H1 (cell line): ENCODE measurements around the gene SRSF6. TPM values are rescaled to one million over a fixed set of nuclear protein-coding genes. Genes with fewer than 3 reads are reported as not detected.

ENCODE experiments used
- CTCF ChIA-PET: fragments of 300-600 bp; sonication (Branson Sonifier 250); formaldehyde crosslinking; loops from one replicate; lab custom pipeline; 2021; ENCODE audit not compliant: partially characterized antibody; lab: Charles Lee
- POLR2A ChIA-PET: fragments of 300-600 bp; sonication (Branson Sonifier 250); formaldehyde crosslinking; loops from one replicate; lab custom pipeline; 2021; ENCODE audit warnings: inconsistent platforms; ENCODE audit not compliant: partially characterized antibody; lab: Charles Lee
- DNase-seq, 2 experiments: peaks; one replicate each; pipeline versions ENCODE4 v3.0.0 to v3.0.0-alpha.2; 2010 to 2022; ENCODE audit warnings: low spot score in 2 of 2, low read depth in 1 of 2, mixed read lengths in 1 of 2
- FAIRE-seq: peaks from 2 replicates; lab custom pipeline; 2011; peaks lifted over from hg19 to GRCh38; lab: Jason Lieb, UNC
- H2AFZ ChIP-seq: 2 replicates; pipeline ENCODE4 v1.8.1; 2012; ENCODE audit warnings: low read length, inconsistent platforms
- H2AK5ac ChIP-seq: 2 replicates; pipeline ENCODE4 v1.6.1; 2013; ENCODE audit warnings: low read depth, low read length
- H2BK120ac ChIP-seq: replicated peaks from 2 replicates; pipeline ENCODE3; 2013; ENCODE audit warnings: low read depth, low read length, inconsistent platforms
- H2BK12ac ChIP-seq: 2 replicates; pipeline ENCODE4 v1.6.1; 2013; ENCODE audit warnings: low read depth, low read length
- H2BK15ac ChIP-seq: 2 replicates; pipeline ENCODE4 v1.6.1; 2013; ENCODE audit warnings: low read length
- H2BK20ac ChIP-seq: 2 replicates; pipeline ENCODE4 v1.6.1; 2013; ENCODE audit warnings: low read length
- H2BK5ac ChIP-seq: 2 replicates; pipeline ENCODE4 v1.6.1; 2013; ENCODE audit warnings: low read depth, low read length
- H3K14ac ChIP-seq: 2 replicates; pipeline ENCODE4 v1.6.1; 2013; ENCODE audit warnings: inconsistent platforms; ENCODE audit not compliant: insufficient read length
- H3K18ac ChIP-seq: 2 replicates; pipeline ENCODE4 v1.6.1; 2013; ENCODE audit warnings: low read length; ENCODE audit errors: extremely low read depth
- H3K23ac ChIP-seq: 2 replicates; pipeline ENCODE4 v1.6.1; 2013; ENCODE audit warnings: inconsistent platforms; ENCODE audit not compliant: insufficient read length
- H3K23me2 ChIP-seq: 2 replicates; pipeline ENCODE4 v1.6.1; 2013; ENCODE audit warnings: low read depth, low read length
- H3K27ac ChIP-seq: 2 replicates; pipeline ENCODE4 v1.6.1; 2011; ENCODE audit warnings: low read depth, low read length, inconsistent platforms
- H3K27me3 ChIP-seq, 4 experiments: replicated peaks in 1 of 4; 1 replicate in 1 of 4; 2 replicates in 3 of 4; pipeline versions ENCODE4 v1.6.1 to v1.8.1; 2011 to 2013; ENCODE audit warnings: low read length in 3 of 4, mild to moderate bottlenecking in 3 of 4, inconsistent platforms in 2 of 4, mixed read lengths in 2 of 4, moderate library complexity in 1 of 4; ENCODE audit not compliant: control insufficient read depth in 3 of 4, insufficient read depth in 3 of 4; ENCODE audit errors: extremely low read depth in 1 of 4
- H3K36me3 ChIP-seq, 4 experiments: 2 replicates each; pipeline versions ENCODE4 v1.6.1 to v1.8.1; 2011 to 2013; ENCODE audit warnings: mild to moderate bottlenecking in 4 of 4, low read length in 3 of 4, moderate library complexity in 2 of 4, control low read depth in 1 of 4, inconsistent platforms in 1 of 4; ENCODE audit not compliant: insufficient read depth in 4 of 4, control insufficient read depth in 2 of 4
- H3K4ac ChIP-seq: replicated peaks from 2 replicates; pipeline ENCODE3; 2013; ENCODE audit warnings: low read length, low read depth, mixed read lengths, inconsistent platforms; ENCODE audit not compliant: insufficient read length
- H3K4me1 ChIP-seq, 4 experiments: replicated peaks in 1 of 4; 1 replicate in 1 of 4; 2 replicates in 3 of 4; pipeline versions ENCODE4 v1.6.1 to v1.8.1; 2011 to 2013; ENCODE audit warnings: low read length in 3 of 4, inconsistent platforms in 2 of 4, mixed read lengths in 1 of 4; ENCODE audit not compliant: insufficient read depth in 4 of 4, control insufficient read depth in 3 of 4
- H3K4me2 ChIP-seq, 2 experiments: 2 replicates each; pipeline versions ENCODE4 v1.6.1 to v1.8.1; 2011 to 2013; ENCODE audit warnings: low read depth in 2 of 2, low read length in 2 of 2, control low read depth in 1 of 2, inconsistent platforms in 1 of 2, mild to moderate bottlenecking in 1 of 2; ENCODE audit not compliant: insufficient read depth in 1 of 2
- H3K4me3 ChIP-seq, 4 experiments: fragments of 200-600, 300-600 bp in 1 of 4; sonication (generic), shearing (Covaris generic), sonication (Bioruptor Twin) in 1 of 4; 2 replicates each; pipeline versions ENCODE4 v1.5.1 to v1.8.1; 2011 to 2016; ENCODE audit warnings: low read length in 4 of 4, low read depth in 3 of 4, control low read depth in 2 of 4, inconsistent platforms in 2 of 4, mild to moderate bottlenecking in 2 of 4, mixed read lengths in 1 of 4, moderate library complexity in 1 of 4; ENCODE audit not compliant: insufficient read depth in 2 of 4; ENCODE audit errors: extremely low read depth in 1 of 4
- H3K56ac ChIP-seq: replicated peaks from 2 replicates; pipeline ENCODE3; 2013; ENCODE audit warnings: low read depth, mild to moderate bottlenecking, mixed read lengths, low read length, inconsistent platforms; ENCODE audit not compliant: insufficient read length
- H3K79me1 ChIP-seq: 2 replicates; pipeline ENCODE4 v1.6.1; 2013; ENCODE audit warnings: low read depth, low read length, control low read depth
- H3K79me2 ChIP-seq, 2 experiments: 2 replicates each; pipeline versions ENCODE4 v1.6.1 to v1.8.1; 2012 to 2013; ENCODE audit warnings: low read length in 2 of 2, mild to moderate bottlenecking in 2 of 2, inconsistent platforms in 1 of 2; ENCODE audit not compliant: insufficient read depth in 2 of 2, control insufficient read depth in 1 of 2
- H3K9ac ChIP-seq, 4 experiments: replicated peaks in 1 of 4; 1 replicate in 1 of 4; 2 replicates in 3 of 4; pipeline versions ENCODE4 v1.6.1 to v1.8.1; 2011 to 2013; ENCODE audit warnings: low read depth in 3 of 4, low read length in 3 of 4, control low read depth in 2 of 4, mild to moderate bottlenecking in 2 of 4, moderate library complexity in 2 of 4, inconsistent platforms in 1 of 4; ENCODE audit errors: extremely low read depth in 1 of 4
- H3K9me3 ChIP-seq, 2 experiments: 2 replicates each; pipeline versions ENCODE4 v1.6.1 to v1.8.1; 2012 to 2013; ENCODE audit warnings: mild to moderate bottlenecking in 2 of 2, moderate library complexity in 2 of 2, control low read depth in 1 of 2, inconsistent platforms in 1 of 2, low read depth in 1 of 2, low read length in 1 of 2, mixed read lengths in 1 of 2; ENCODE audit not compliant: insufficient read depth in 2 of 2
- H4K20me1 ChIP-seq, 2 experiments: replicated peaks in 1 of 2; 2 replicates each; pipeline versions ENCODE3 to v1.8.1; 2011 to 2013; ENCODE audit warnings: inconsistent platforms in 2 of 2, low read length in 2 of 2, mild to moderate bottlenecking in 1 of 2; ENCODE audit not compliant: insufficient read depth in 2 of 2, control insufficient read depth in 1 of 2
- H4K5ac ChIP-seq: 2 replicates; pipeline ENCODE4 v1.6.1; 2013; ENCODE audit warnings: low read length, low read depth, mixed read lengths, inconsistent platforms; ENCODE audit not compliant: insufficient read length
- H4K8ac ChIP-seq: 2 replicates; pipeline ENCODE4 v1.8.0; 2013; ENCODE audit warnings: mild to moderate bottlenecking, moderate library complexity, low read length, inconsistent platforms; ENCODE audit not compliant: insufficient read depth; ENCODE audit errors: extremely low read depth
- H4K91ac ChIP-seq: replicated peaks from 2 replicates; pipeline ENCODE3; 2013; ENCODE audit warnings: low read length, mixed read lengths, inconsistent platforms; ENCODE audit not compliant: insufficient read length
- CBX8 ChIP-seq: fragments of 300-800, 300-1000 bp; sonication (generic); IDR thresholded peaks from 2 replicates; pipeline ENCODE4 v1.7.1; 2016; ENCODE audit warnings: low read depth, low read length, borderline replicate concordance
- EGR1 ChIP-seq: IDR thresholded peaks from 2 replicates; pipeline ENCODE4 v1.6.1; 2011; ENCODE audit warnings: low read depth, low read length, borderline replicate concordance
- FOSL1 ChIP-seq: IDR thresholded peaks from 2 replicates; pipeline ENCODE4 v1.6.1; 2011; ENCODE audit warnings: mild to moderate bottlenecking, low read depth, low read length, moderate library complexity; ENCODE audit not compliant: insufficient read depth
- GTF2F1 ChIP-seq: IDR thresholded peaks from 2 replicates; pipeline ENCODE4 v1.6.1; 2012; ENCODE audit warnings: low read depth, low read length, improper control_type of control experiment, borderline replicate concordance
- HDAC6 ChIP-seq: IDR thresholded peaks from one replicate; pipeline ENCODE4 v1.7.1; 2012; ENCODE audit warnings: low read depth, mild to moderate bottlenecking, inconsistent platforms, low read length, moderate library complexity
- JUND ChIP-seq: IDR thresholded peaks from 2 replicates; pipeline ENCODE4 v1.6.1; 2011; ENCODE audit warnings: mild to moderate bottlenecking, improper control_type of control experiment, low read length
- RBBP5 ChIP-seq: IDR thresholded peaks from 2 replicates; pipeline ENCODE4 v1.7.1; 2012; ENCODE audit warnings: low read depth, mild to moderate bottlenecking, inconsistent platforms, low read length, moderate library complexity, borderline replicate concordance
- RXRA ChIP-seq: IDR thresholded peaks from 2 replicates; pipeline ENCODE4 v1.6.1; 2011; ENCODE audit warnings: low read depth, mild to moderate bottlenecking, low read length, moderate library complexity; ENCODE audit not compliant: insufficient read depth
- ZNF274 ChIP-seq: IDR thresholded peaks from 2 replicates; pipeline ENCODE4 v1.7.0; 2012; ENCODE audit warnings: low read length, borderline replicate concordance; ENCODE audit errors: extremely low read depth
- WGBS, 2 experiments: shearing (Covaris generic) in 1 of 2; methylation state at CpG; one replicate each; pipeline versions ENCODE4 v1.1.6 to v1.1.7; 2013 to 2015; ENCODE audit warnings: low lambda C conversion rate in 2 of 2, mixed read lengths in 2 of 2, inconsistent platforms in 1 of 2, low coverage in 1 of 2, missing lambda C conversion rate in 1 of 2; ENCODE audit not compliant: insufficient replicate concordance in 2 of 2, insufficient coverage in 1 of 2, insufficient read length in 1 of 2; ENCODE audit errors: extremely low coverage in 1 of 2, missing lambda C conversion rate in 1 of 2; 5-methylcytosine and 5-hydroxymethylcytosine counted together
- polyA plus RNA-seq, 7 experiments: library from polyadenylated mRNA; depleted of rRNA in 3 of 7; stranded (reverse) in 5 of 7; unstranded in 2 of 7; fragments of >200 nt in 5 of 7; fragments of 200-250 nt in 2 of 7; gene quantifications; 1 replicate in 5 of 7; 2 replicates in 1 of 7; 4 replicates in 1 of 7; pipeline versions ENCODE4 v1.2.1 to v1.2.3, GENCODE V29; 2011 to 2013; ENCODE audit warnings: missing spikeins in 2 of 7, mixed read lengths in 2 of 7
- total RNA-seq: library from RNA; stranded (reverse); fragmentation: NEBNext Ultra II Directional; extraction: Animal tissue kit (Norgen Biotek cat#: 25700); gene quantifications from 2 replicates; pipeline ENCODE4 v1.2.1, GENCODE V29; 2021
- TF ChIP-seq, protein P1 (sequence below): IDR thresholded peaks from 2 replicates; pipeline ENCODE4 v1.6.1; 2012; ENCODE audit warnings: inconsistent platforms
- TF ChIP-seq, protein P2 (sequence below): IDR thresholded peaks from 2 replicates; pipeline ENCODE4 v1.6.1; 2011; ENCODE audit warnings: low read length, improper control_type of control experiment

Gene SRSF6
- total and polyA plus RNA-seq, 2 of the 8 experiments (the other 6 are each of a cell fraction or from before 2014, with no cell fraction given) = 48.0 to 171 TPM

DNA sequence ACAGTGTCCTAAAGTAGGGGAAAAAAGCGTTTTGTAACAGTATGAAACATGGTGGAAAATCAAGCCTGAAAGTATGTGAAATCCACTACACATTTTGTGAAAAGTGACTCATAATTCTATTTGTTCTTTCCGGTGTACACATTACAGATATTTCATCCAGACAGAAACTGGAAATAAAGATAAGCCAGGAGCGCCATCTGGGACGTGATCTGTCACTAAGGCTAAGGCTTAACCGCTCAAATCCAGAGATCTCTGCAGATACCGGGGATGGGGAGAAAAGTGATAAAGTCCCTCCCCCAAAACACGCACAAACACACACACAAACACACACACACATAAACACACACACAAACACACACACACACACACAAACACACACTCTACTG is 26.6 kb upstream of the SRSF6 start:
- no peak overlapping the region for H3K56ac ChIP-seq
- peak overlapping the region in 2 of 4 experiments; percentile 25 to 43; a peak in 3 of 8 replicates for H3K4me3 ChIP-seq
- H2BK20ac ChIP-seq = no peak overlapping the region
- H3K4me1 ChIP-seq = peaks cover 3 to 13% (median 6%) of the 10 kb centered on the region in 4 experiments; a peak in 5 of 7 replicates
- CTCF ChIA-PET = interaction anchor here (1.2 to 3.4 kb wide), 2 partner anchors 9 to 12 kb away, joined by 3 to 15 read pairs; no protein-coding TSS in a partner anchor
- H2BK5ac ChIP-seq = no peak overlapping the region
- H3K27ac ChIP-seq = no peak overlapping the region
- peaks cover 2% of the 10 kb centered on the region; the same call in 1 of the 2 replicates for H3K23me2 ChIP-seq
- no peaks in the 10 kb centered on the region; a peak in 1 of 7 replicates for H3K27me3 ChIP-seq
- POLR2A ChIA-PET = interaction anchor here (3.4 kb wide), 1 partner anchor 26 kb away, joined by 27 read pairs; the partner anchor contains the start of gene SRSF6
- no peaks in the 10 kb centered on the region for H3K9me3 ChIP-seq
- 84% methylated on average over 7 of the region's 7 CpGs; no CpG with 5 or more reads in 1 of the 2 experiments for WGBS, 2 experiments
- no peak overlapping the region for H3K4ac ChIP-seq
- H2AFZ ChIP-seq = peak overlapping the region; percentile 20; the same call in 1 of the 2 replicates
- DNase-seq (no peak), FAIRE-seq (no peak)
- no peak overlapping the region for H3K14ac ChIP-seq
- no peak overlapping the region for H4K5ac ChIP-seq
- no peak overlapping the region for H2BK120ac ChIP-seq
- peak overlapping the region; percentile 60 to 64 for H3K4me2 ChIP-seq
- H3K18ac ChIP-seq = no peak overlapping the region; the same call in 1 of the 2 replicates
- H4K8ac ChIP-seq = no peak overlapping the region
- H3K9ac ChIP-seq = no peak overlapping the region
- no peak overlapping the region for H2AK5ac ChIP-seq
- no peak overlapping the region; the same call in 1 of the 2 replicates for H2BK12ac ChIP-seq
- no peaks in the 10 kb centered on the region for H3K79me2 ChIP-seq
- no peaks in the 10 kb centered on the region for H3K36me3 ChIP-seq
- no peak overlapping the region for H4K91ac ChIP-seq
- H4K20me1 ChIP-seq = no peaks in the 10 kb centered on the region
- no peak overlapping the region for H3K23ac ChIP-seq
- H3K79me1 ChIP-seq = no peaks in the 10 kb centered on the region
- H2BK15ac ChIP-seq = peak overlapping the region; percentile 29; the same call in 1 of the 2 replicates
- TF ChIP-seq EGR1 (no peak), ZNF274 (no peak), JUND (no peak), RBBP5 (no peak), GTF2F1 (no peak), RXRA (no peak), HDAC6 (no peak), CBX8 (no peak), FOSL1 (no peak)
- TF ChIP-seq, protein P1, sequence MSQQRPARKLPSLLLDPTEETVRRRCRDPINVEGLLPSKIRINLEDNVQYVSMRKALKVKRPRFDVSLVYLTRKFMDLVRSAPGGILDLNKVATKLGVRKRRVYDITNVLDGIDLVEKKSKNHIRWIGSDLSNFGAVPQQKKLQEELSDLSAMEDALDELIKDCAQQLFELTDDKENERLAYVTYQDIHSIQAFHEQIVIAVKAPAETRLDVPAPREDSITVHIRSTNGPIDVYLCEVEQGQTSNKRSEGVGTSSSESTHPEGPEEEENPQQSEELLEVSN = no peak
- TF ChIP-seq, protein P2, sequence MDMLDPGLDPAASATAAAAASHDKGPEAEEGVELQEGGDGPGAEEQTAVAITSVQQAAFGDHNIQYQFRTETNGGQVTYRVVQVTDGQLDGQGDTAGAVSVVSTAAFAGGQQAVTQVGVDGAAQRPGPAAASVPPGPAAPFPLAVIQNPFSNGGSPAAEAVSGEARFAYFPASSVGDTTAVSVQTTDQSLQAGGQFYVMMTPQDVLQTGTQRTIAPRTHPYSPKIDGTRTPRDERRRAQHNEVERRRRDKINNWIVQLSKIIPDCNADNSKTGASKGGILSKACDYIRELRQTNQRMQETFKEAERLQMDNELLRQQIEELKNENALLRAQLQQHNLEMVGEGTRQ = no peak
